Endothelial cell of umbilical vein (primary cell): ENCODE measurements around the gene GRM7. TPM values are rescaled to one million over a fixed set of nuclear protein-coding genes. Genes with fewer than 3 reads are reported as not detected.

Source experiments
- BruUV-seq: library from RNA; stranded (reverse); fragments of 400-500 nt; replicated peaks from 2 replicates; lab custom pipeline; 2021; lab: Mats Ljungman, UMichigan
- CTCF ChIA-PET: fragments of 300-600, 350-600 bp; sonication (Branson Sonifier 250); formaldehyde crosslinking; loops from one replicate; lab custom pipeline; 2021; ENCODE audit warnings: antibody characterized with exemption, inconsistent platforms; lab: Charles Lee
- POLR2A ChIA-PET: fragments of 300-600, 350-600 bp; sonication (Branson Sonifier 250); formaldehyde crosslinking; loops from one replicate; lab custom pipeline; 2021; ENCODE audit warnings: antibody characterized with exemption, inconsistent platforms; lab: Charles Lee
- DNase-seq: peaks from one replicate; pipeline ENCODE4 v3.0.0-alpha.2; 2011; ENCODE audit warnings: low read depth, low spot score
- FAIRE-seq: peaks from 2 replicates; lab custom pipeline; 2011; peaks lifted over from hg19 to GRCh38; lab: Jason Lieb, UNC
- H2AFZ ChIP-seq: 2 replicates; pipeline ENCODE4 v1.6.0; 2012; ENCODE audit warnings: low read depth, low read length, control low read depth, inconsistent platforms
- H3K27ac ChIP-seq: 2 replicates; pipeline ENCODE4 v1.5.1; 2011; ENCODE audit warnings: low read depth, mild to moderate bottlenecking, control low read depth, low read length, moderate library complexity; ENCODE audit not compliant: insufficient read depth
- H3K27me3 ChIP-seq, 2 experiments: 2 replicates each; pipeline versions ENCODE4 v1.6.0 to v1.6.1; 2011; ENCODE audit warnings: low read length in 2 of 2, mixed read lengths in 1 of 2; ENCODE audit not compliant: control insufficient read depth in 2 of 2, insufficient read depth in 2 of 2
- H3K36me3 ChIP-seq, 2 experiments: 2 replicates in 1 of 2; 3 replicates in 1 of 2; pipeline ENCODE4 v1.5.1; 2011; ENCODE audit warnings: low read length in 2 of 2, mild to moderate bottlenecking in 1 of 2, moderate library complexity in 1 of 2; ENCODE audit not compliant: control insufficient read depth in 2 of 2, insufficient read depth in 2 of 2; ENCODE audit errors: extremely low read depth in 1 of 2
- H3K4me1 ChIP-seq: 3 replicates; pipeline ENCODE4 v1.5.1; 2011; ENCODE audit warnings: mild to moderate bottlenecking, low read length; ENCODE audit not compliant: control insufficient read depth, insufficient read depth; ENCODE audit errors: extremely low read depth
- H3K4me2 ChIP-seq: 2 replicates; pipeline ENCODE4 v1.6.1; 2011; ENCODE audit warnings: low read length, control low read depth, mixed read lengths; ENCODE audit not compliant: insufficient read depth
- H3K4me3 ChIP-seq, 3 experiments: fragments of 200-600 bp in 1 of 3; sonication (generic), shearing (Covaris generic) in 1 of 3; replicated peaks in 1 of 3; 2 replicates each; pipeline ENCODE4 v1.5.1; 2011 to 2016; ENCODE audit warnings: control low read depth in 3 of 3, low read length in 3 of 3, mild to moderate bottlenecking in 2 of 3, inconsistent platforms in 1 of 3, low read depth in 1 of 3, moderate library complexity in 1 of 3; ENCODE audit not compliant: insufficient read depth in 1 of 3
- H3K79me2 ChIP-seq: 2 replicates; pipeline ENCODE4 v1.6.0; 2012; ENCODE audit warnings: low read length, inconsistent platforms; ENCODE audit not compliant: control insufficient read depth, insufficient read depth
- H3K9ac ChIP-seq: replicated peaks from 2 replicates; pipeline ENCODE3; 2011; ENCODE audit warnings: low read length, control low read depth; ENCODE audit not compliant: insufficient read depth; ENCODE audit errors: extremely low read depth
- H3K9me1 ChIP-seq: replicated peaks from 3 replicates; pipeline ENCODE4 v1.6.0; 2011; ENCODE audit warnings: mild to moderate bottlenecking, low read length; ENCODE audit not compliant: control insufficient read depth, insufficient read depth; ENCODE audit errors: extremely low read depth
- H3K9me3 ChIP-seq: replicated peaks from 2 replicates; pipeline ENCODE4 v1.5.1; 2012; ENCODE audit warnings: low read length, inconsistent platforms; ENCODE audit not compliant: control insufficient read depth, insufficient read depth
- H4K20me1 ChIP-seq: replicated peaks from 2 replicates; pipeline ENCODE3; 2011; ENCODE audit warnings: mild to moderate bottlenecking, low read length; ENCODE audit not compliant: control insufficient read depth, insufficient read depth; ENCODE audit errors: extremely low read depth
- EZH2 ChIP-seq: IDR thresholded peaks from 2 replicates; pipeline ENCODE4 v1.6.1; 2012; ENCODE audit warnings: borderline replicate concordance, low read depth, mild to moderate bottlenecking, moderate library complexity, low read length, inconsistent platforms; ENCODE audit not compliant: severe bottlenecking
- FOS ChIP-seq: IDR thresholded peaks from 2 replicates; pipeline ENCODE4 v1.6.1; 2011; ENCODE audit warnings: mild to moderate bottlenecking, low read length, moderate library complexity, borderline replicate concordance; ENCODE audit not compliant: insufficient read depth
- GATA2 ChIP-seq: IDR thresholded peaks from 2 replicates; pipeline ENCODE4 v1.7.0; 2011; ENCODE audit warnings: low read depth, mild to moderate bottlenecking, moderate library complexity, mixed read lengths, low read length; ENCODE audit not compliant: insufficient read length, insufficient read depth
- JUN ChIP-seq: IDR thresholded peaks from 2 replicates; pipeline ENCODE4 v1.6.1; 2011; ENCODE audit warnings: borderline replicate concordance, low read depth; ENCODE audit not compliant: insufficient read length, insufficient read depth
- MYC ChIP-seq: IDR thresholded peaks from one replicate; pipeline ENCODE4 v1.6.1; 2011; ENCODE audit warnings: mild to moderate bottlenecking, low read depth, low read length
- POLR2A ChIP-seq: IDR thresholded peaks from 2 replicates; pipeline ENCODE4 v1.6.1; 2012; ENCODE audit warnings: low read depth, mild to moderate bottlenecking, control low read depth, low read length
- POLR2AphosphoS5 ChIP-seq: IDR thresholded peaks from 2 replicates; pipeline ENCODE4 v1.6.1; 2012; ENCODE audit warnings: low read depth, mild to moderate bottlenecking, control low read depth, low read length, moderate library complexity; ENCODE audit not compliant: insufficient read depth
- dilution Hi-C: fragments of 300-500 bp; cut with MboI; formaldehyde crosslinking; loops from one replicate; pipeline ENCODE4 v1.15.0; 2019; ENCODE audit warnings: low sequenced_read_pairs; ENCODE audit not compliant: extremely low pct_ligation_motif_present
- intact Hi-C: fragments of 100-400 bp; cut with micrococcal nuclease; formaldehyde crosslinking; loops from one replicate; pipeline ENCODE4 v1.10.0; 2022
- polyA plus RNA-seq, 4 experiments: library from polyadenylated mRNA; depleted of rRNA in 3 of 4; stranded (reverse) in 3 of 4; unstranded in 1 of 4; fragments of >200 nt; gene quantifications; 2 replicates each; pipeline versions ENCODE4 v1.2.1 to v1.2.3, GENCODE V29; 2011 to 2012; ENCODE audit warnings: missing spikeins in 1 of 4
- total RNA-seq: library from RNA; stranded (reverse); gene quantifications from 2 replicates; pipeline ENCODE4 v1.2.3, GENCODE V29; 2021
- TF ChIP-seq, protein P1 (sequence below), 2 donors: IDR thresholded peaks; 1 replicate in 1 of 2; 2 replicates in 1 of 2; pipeline ENCODE4 v1.5.1; 2011; ENCODE audit warnings: low read length in 2 of 2, mild to moderate bottlenecking in 2 of 2, moderate library complexity in 2 of 2, control low read depth in 1 of 2, inconsistent platforms in 1 of 2, low read depth in 1 of 2; ENCODE audit not compliant: insufficient read depth in 1 of 2; ENCODE audit errors: extremely low read depth in 1 of 2
- TF ChIP-seq, protein P2 (sequence below): IDR thresholded peaks from 2 replicates; pipeline ENCODE4 v1.6.1; 2011; ENCODE audit not compliant: insufficient read depth, insufficient read length

Gene GRM7
- total and polyA plus RNA-seq, 2 donors (not counting 3 experiments of a cell fraction or from before 2014, with no cell fraction given): 0.12 TPM; not detected in 1

DNA sequence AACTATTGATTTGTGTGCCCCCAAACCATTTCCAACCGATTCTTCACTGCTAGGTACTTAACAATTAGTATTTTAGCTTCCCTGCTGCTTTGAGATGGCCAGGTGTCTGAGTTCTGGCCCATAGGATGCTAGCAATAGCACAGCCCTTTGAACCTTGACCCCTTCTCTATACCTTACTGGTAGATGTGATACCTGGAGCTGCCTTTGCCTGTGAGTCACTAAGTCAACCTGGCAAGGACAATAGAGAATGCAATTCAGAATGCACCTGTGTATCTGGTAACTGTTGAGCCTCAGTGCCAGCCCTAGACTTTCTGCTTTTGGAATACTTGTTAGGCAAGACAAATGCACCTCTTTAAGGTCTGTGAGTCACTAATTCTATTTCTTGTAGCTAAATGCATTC, 467.4 kb downstream of the GRM7 start:
- BruUV-seq: no TSS peak
- Histone ChIP-seq H3K4me1 (no peaks in the 10 kb centered on the region), H3K9ac (no peak overlapping the region), H4K20me1 (no peaks in the 10 kb centered on the region), H3K27ac (no peak overlapping the region), H3K4me2 (no peak overlapping the region), H3K27me3 (no peaks in the 10 kb centered on the region), H3K4me3 (no peak overlapping the region), H3K79me2 (no peaks in the 10 kb centered on the region), H3K9me1 (no peaks in the 10 kb centered on the region), H2AFZ (no peak overlapping the region), H3K36me3 (no peaks in the 10 kb centered on the region), H3K9me3 (no peaks in the 10 kb centered on the region)
- dilution Hi-C loops: no loop called here
- DNase-seq: no peak
- POLR2A ChIA-PET: no interaction called here
- CTCF ChIA-PET: interaction anchor here (1.5 kb wide), 1 partner anchor 18 kb away, joined by 3 read pairs; no protein-coding TSS in a partner anchor
- TF ChIP-seq GATA2: no peak
- no peak for TF ChIP-seq JUN
- TF ChIP-seq, protein P1, sequence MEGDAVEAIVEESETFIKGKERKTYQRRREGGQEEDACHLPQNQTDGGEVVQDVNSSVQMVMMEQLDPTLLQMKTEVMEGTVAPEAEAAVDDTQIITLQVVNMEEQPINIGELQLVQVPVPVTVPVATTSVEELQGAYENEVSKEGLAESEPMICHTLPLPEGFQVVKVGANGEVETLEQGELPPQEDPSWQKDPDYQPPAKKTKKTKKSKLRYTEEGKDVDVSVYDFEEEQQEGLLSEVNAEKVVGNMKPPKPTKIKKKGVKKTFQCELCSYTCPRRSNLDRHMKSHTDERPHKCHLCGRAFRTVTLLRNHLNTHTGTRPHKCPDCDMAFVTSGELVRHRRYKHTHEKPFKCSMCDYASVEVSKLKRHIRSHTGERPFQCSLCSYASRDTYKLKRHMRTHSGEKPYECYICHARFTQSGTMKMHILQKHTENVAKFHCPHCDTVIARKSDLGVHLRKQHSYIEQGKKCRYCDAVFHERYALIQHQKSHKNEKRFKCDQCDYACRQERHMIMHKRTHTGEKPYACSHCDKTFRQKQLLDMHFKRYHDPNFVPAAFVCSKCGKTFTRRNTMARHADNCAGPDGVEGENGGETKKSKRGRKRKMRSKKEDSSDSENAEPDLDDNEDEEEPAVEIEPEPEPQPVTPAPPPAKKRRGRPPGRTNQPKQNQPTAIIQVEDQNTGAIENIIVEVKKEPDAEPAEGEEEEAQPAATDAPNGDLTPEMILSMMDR (IDR thresholded peaks at IDR 0.05; ENCODE audit: extremely low read depth in 1 of 2, insufficient read depth in 1 of 2, low read depth in 1 of 2, low read length in 2 of 2): no peak
- no peak for TF ChIP-seq POLR2AphosphoS5
- TF ChIP-seq MYC: no peak
- no peak for TF ChIP-seq POLR2A
- no peak for TF ChIP-seq FOS
- TF ChIP-seq, protein P2, sequence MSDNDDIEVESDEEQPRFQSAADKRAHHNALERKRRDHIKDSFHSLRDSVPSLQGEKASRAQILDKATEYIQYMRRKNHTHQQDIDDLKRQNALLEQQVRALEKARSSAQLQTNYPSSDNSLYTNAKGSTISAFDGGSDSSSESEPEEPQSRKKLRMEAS: no peak
- no peak for TF ChIP-seq EZH2
- intact Hi-C loops: no loop called here
- no peak for FAIRE-seq
